ENCODE measurements around the gene TOMM40. TPM values are rescaled to one million over a fixed set of nuclear protein-coding genes. Genes with fewer than 3 reads are reported as not detected.
A peak's percentile ranks its signal among the peaks of the same experiment; 100 is the strongest.
"Not testable (repeated sequence)": the region's sequence is repeated elsewhere in the genome, so short reads cannot be mapped to it uniquely, and the experiment has no call there.

The TOMM40 gene
- polyA plus RNA-seq, 4 donors, result 44.7 to 54.6 (median 47.6) TPM

GRCh38 chr19:44924243-44924725, 33.2 kb downstream of the TOMM40 start:
- no peak for DNase-seq (ENCODE audit: low read depth in 4 of 4, low spot score in 3 of 4)

- no peak for DNase-seq (ENCODE audit: low read depth in 4 of 4, low spot score in 3 of 4)
Observed at GRCh38 chr19:44925114-44925891, 34.2 kb downstream of the TOMM40 start.

GRCh38 chr19:44926245-44927077, 35.4 kb downstream of the TOMM40 start:
- not testable (repeated sequence) for DNase-seq (ENCODE audit: low read depth in 4 of 4, low spot score in 3 of 4)

GRCh38 chr19:44927746-44928145, 36.7 kb downstream of the TOMM40 start:
- DNase-seq (ENCODE audit: low read depth in 4 of 4, low spot score in 3 of 4), result no peak

GRCh38 chr19:44930088-44930487, 39.0 kb downstream of the TOMM40 start:
- DNase-seq (ENCODE audit: low read depth in 4 of 4, low spot score in 3 of 4), result no peak

- no peak for DNase-seq (ENCODE audit: low read depth in 4 of 4, low spot score in 3 of 4)
Observed at GRCh38 chr19:44931541-44931940, 40.5 kb downstream of the TOMM40 start.

- DNase-seq (ENCODE audit: low read depth in 4 of 4, low spot score in 3 of 4), result no peak
Observed at GRCh38 chr19:44939668-44940067, 48.6 kb downstream of the TOMM40 start.

- no peak for DNase-seq (ENCODE audit: low read depth in 4 of 4, low spot score in 3 of 4)
Observed at GRCh38 chr19:44942067-44942571, 51.1 kb downstream of the TOMM40 start, which contains the start of gene APOC4. TSS of gene APOC4 (plus strand) at chr19:44942237. CDS start at chr19:44942278, 41 bp downstream.

GRCh38 chr19:44943801-44944249, 52.8 kb downstream of the TOMM40 start:
- DNase-seq (ENCODE audit: low read depth in 4 of 4, low spot score in 3 of 4), result no peak

GRCh38 chr19:44947041-44947581, 56.1 kb downstream of the TOMM40 start:
- no peak for DNase-seq (ENCODE audit: low read depth in 4 of 4, low spot score in 3 of 4)

- no peak for DNase-seq (ENCODE audit: low read depth in 4 of 4, low spot score in 3 of 4)
Observed at GRCh38 chr19:44948237-44948636, 57.2 kb downstream of the TOMM40 start.

- DNase-seq (ENCODE audit: low read depth in 4 of 4, low spot score in 3 of 4), result no peak
Observed at GRCh38 chr19:44948763-44949374, 57.8 kb downstream of the TOMM40 start.

- DNase-seq (ENCODE audit: low read depth in 4 of 4, low spot score in 3 of 4), result no peak
Observed at GRCh38 chr19:44949550-44949949, 58.5 kb downstream of the TOMM40 start.

- DNase-seq (ENCODE audit: low read depth in 4 of 4, low spot score in 3 of 4), result peak; percentile 62 to 77 (median 72)
Observed at GRCh38 chr19:44951179-44952159, 60.4 kb downstream of the TOMM40 start.

Other genes with a start within 250 kb of the TOMM40 start
- gene PVR, start 247.3 kb upstream of the TOMM40 start, polyA plus RNA-seq (ENCODE audit: insufficient read length in 4 of 4), result 10 to 100 TPM; 30.0 to 36.1 (median 31.7) TPM
- gene CEACAM19, start 219.8 kb upstream of the TOMM40 start, polyA plus RNA-seq (ENCODE audit: insufficient read length in 4 of 4), result 10 to 100 TPM in 3 of 4 donors, 1 to 10 TPM in 1; 9.4 to 16.3 (median 14.4) TPM
- not detected for gene CEACAM16, start 192.1 kb upstream of the TOMM40 start, polyA plus RNA-seq (ENCODE audit: insufficient read length in 4 of 4)
- 10 to 100 TPM in 1 of 4 donors, 1 to 10 TPM in 3; 5.6 to 10.2 (median 6.2) TPM for gene BCL3, start 142.5 kb upstream of the TOMM40 start, polyA plus RNA-seq (ENCODE audit: insufficient read length in 4 of 4)
- gene CBLC, start 113.4 kb upstream of the TOMM40 start, polyA plus RNA-seq (ENCODE audit: insufficient read length in 4 of 4), result 1 to 10 TPM; 4.3 to 7.4 (median 5.7) TPM
- gene BCAM, start 82.2 kb upstream of the TOMM40 start, polyA plus RNA-seq (ENCODE audit: insufficient read length in 4 of 4), result 100 to 1,000 TPM; 457 to 754 (median 572) TPM
- gene NECTIN2, start 45.0 kb upstream of the TOMM40 start, polyA plus RNA-seq (ENCODE audit: insufficient read length in 4 of 4), result 100 to 1,000 TPM; 149 to 180 (median 159) TPM
- 100 to 1,000 TPM; 261 to 604 (median 299) TPM for gene APOE, start 14.5 kb downstream of the TOMM40 start, polyA plus RNA-seq (ENCODE audit: insufficient read length in 4 of 4)
- 10 to 100 TPM; 10.5 to 12.5 (median 11.2) TPM for gene APOC1, start 23.4 kb downstream of the TOMM40 start, polyA plus RNA-seq (ENCODE audit: insufficient read length in 4 of 4)
- not detected for gene APOC4, start 51.0 kb downstream of the TOMM40 start, polyA plus RNA-seq (ENCODE audit: insufficient read length in 4 of 4)
- gene APOC2, start 54.8 kb downstream of the TOMM40 start, polyA plus RNA-seq (ENCODE audit: insufficient read length in 4 of 4), result 10 to 100 TPM in 2 of 4 donors, 1 to 10 TPM in 2; 6.2 to 14.9 (median 9.6) TPM
- gene CLPTM1, start 64.1 kb downstream of the TOMM40 start, polyA plus RNA-seq (ENCODE audit: insufficient read length in 4 of 4), result 100 to 1,000 TPM; 107 to 127 (median 121) TPM
- 1 to 10 TPM; 5.2 to 7.7 (median 5.9) TPM for gene RELB, start 110.2 kb downstream of the TOMM40 start, polyA plus RNA-seq (ENCODE audit: insufficient read length in 4 of 4)
- gene CLASRP, start 147.8 kb downstream of the TOMM40 start, polyA plus RNA-seq (ENCODE audit: insufficient read length in 4 of 4), result 10 to 100 TPM; 55.8 to 63.3 (median 59.1) TPM
- gene ZNF296, start 185.2 kb downstream of the TOMM40 start, polyA plus RNA-seq (ENCODE audit: insufficient read length in 4 of 4), result 1 to 10 TPM in 1 of 4 donors, under 1 TPM in 3; 0.78 to 1.5 (median 0.95) TPM
- gene GEMIN7, start 188.0 kb downstream of the TOMM40 start, polyA plus RNA-seq (ENCODE audit: insufficient read length in 4 of 4), result 10 to 100 TPM; 19.0 to 26.7 (median 21.8) TPM
- 10 to 100 TPM; 23.8 to 35.3 (median 26.0) TPM for gene PPP1R37, start 201.9 kb downstream of the TOMM40 start, polyA plus RNA-seq (ENCODE audit: insufficient read length in 4 of 4)